Measurements from ENCODE around the gene MSANTD1.

DNA sequence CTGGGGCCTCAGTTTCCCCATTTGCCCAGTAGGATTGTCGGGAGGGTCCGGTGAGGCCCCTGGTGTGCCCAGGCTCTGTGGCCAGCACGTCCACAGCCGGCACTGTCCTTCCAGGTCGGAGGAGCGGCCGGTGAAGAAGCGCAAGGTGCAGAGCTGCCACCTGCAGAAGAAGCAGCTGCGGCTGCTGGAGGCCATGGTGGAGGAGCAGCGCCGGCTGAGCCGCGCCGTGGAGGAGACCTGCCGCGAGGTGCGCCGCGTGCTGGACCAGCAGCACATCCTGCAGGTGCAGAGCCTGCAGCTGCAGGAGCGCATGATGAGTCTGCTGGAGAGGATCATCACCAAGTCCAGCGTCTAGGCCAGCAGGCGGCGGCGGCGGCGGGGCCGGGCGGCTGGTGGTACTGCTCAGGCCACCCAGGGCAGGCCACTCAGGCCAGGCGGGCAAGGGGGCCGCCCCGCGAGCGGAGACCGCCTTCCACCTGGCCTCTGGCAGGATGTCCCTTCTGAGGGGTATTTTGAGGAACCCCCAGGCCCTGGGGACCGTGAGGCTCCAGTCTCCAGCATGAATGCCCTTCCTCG is 6.7 kb downstream of the MSANTD1 start:
- no peak for TF ChIP-seq YY1 (IDR thresholded peaks at IDR 0.05; ENCODE audit: low read depth, low read length)
- TF ChIP-seq, protein P1, sequence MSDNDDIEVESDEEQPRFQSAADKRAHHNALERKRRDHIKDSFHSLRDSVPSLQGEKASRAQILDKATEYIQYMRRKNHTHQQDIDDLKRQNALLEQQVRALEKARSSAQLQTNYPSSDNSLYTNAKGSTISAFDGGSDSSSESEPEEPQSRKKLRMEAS (IDR thresholded peaks at IDR 0.05) = no peak
- no peak for TF ChIP-seq ASH2L (IDR thresholded peaks at IDR 0.05; ENCODE audit: low read length)
- no peak for TF ChIP-seq RXRA (IDR thresholded peaks at IDR 0.05; ENCODE audit: insufficient read depth, low read depth, low read length)
- TF ChIP-seq POLR2A (IDR thresholded peaks at IDR 0.05; ENCODE audit: control extremely low read depth in 1 of 2, low read depth in 2 of 2, low read length in 2 of 2) = no peak
- TF ChIP-seq, protein P2, sequence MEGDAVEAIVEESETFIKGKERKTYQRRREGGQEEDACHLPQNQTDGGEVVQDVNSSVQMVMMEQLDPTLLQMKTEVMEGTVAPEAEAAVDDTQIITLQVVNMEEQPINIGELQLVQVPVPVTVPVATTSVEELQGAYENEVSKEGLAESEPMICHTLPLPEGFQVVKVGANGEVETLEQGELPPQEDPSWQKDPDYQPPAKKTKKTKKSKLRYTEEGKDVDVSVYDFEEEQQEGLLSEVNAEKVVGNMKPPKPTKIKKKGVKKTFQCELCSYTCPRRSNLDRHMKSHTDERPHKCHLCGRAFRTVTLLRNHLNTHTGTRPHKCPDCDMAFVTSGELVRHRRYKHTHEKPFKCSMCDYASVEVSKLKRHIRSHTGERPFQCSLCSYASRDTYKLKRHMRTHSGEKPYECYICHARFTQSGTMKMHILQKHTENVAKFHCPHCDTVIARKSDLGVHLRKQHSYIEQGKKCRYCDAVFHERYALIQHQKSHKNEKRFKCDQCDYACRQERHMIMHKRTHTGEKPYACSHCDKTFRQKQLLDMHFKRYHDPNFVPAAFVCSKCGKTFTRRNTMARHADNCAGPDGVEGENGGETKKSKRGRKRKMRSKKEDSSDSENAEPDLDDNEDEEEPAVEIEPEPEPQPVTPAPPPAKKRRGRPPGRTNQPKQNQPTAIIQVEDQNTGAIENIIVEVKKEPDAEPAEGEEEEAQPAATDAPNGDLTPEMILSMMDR (IDR thresholded peaks at IDR 0.05; ENCODE audit: control extremely low read depth in 1 of 3, insufficient read depth in 1 of 3, low read depth in 1 of 3, low read length in 3 of 3) = no peak

Measured in H1 (cell line).